GM23338 (cell line): ENCODE results near the gene GAP43. TPM values are rescaled to one million over a fixed set of nuclear protein-coding genes. Genes with fewer than 3 reads are reported as not detected.

ENCODE experiments used
- ATAC-seq: fragments of 200-7000 bp; cut with Tn5 transposase; 3 replicates; pipeline ENCODE4 v1.9.1; 2020
- DNase-seq: peaks from one replicate; pipeline ENCODE4 v3.0.0-alpha.2; 2015; ENCODE audit warnings: low spot score
- H2AFZ ChIP-seq: fragments of 200-600 bp; sonication (generic); 2 replicates; pipeline ENCODE4 v1.8.0; 2016; ENCODE audit warnings: antibody characterized with exemption, mild to moderate bottlenecking, moderate library complexity
- H3F3A ChIP-seq: fragments of 200-600 bp; sonication (generic); replicated peaks from 2 replicates; pipeline ENCODE4 v1.8.0; 2017; ENCODE audit warnings: antibody characterized with exemption, mixed run types, low read depth
- H3K27ac ChIP-seq: fragments of 200-600 bp; sonication (generic); 2 replicates; pipeline ENCODE4 v1.6.1; 2016; ENCODE audit warnings: low read depth
- H3K27me3 ChIP-seq: fragments of 200-600 bp; sonication (generic); 2 replicates; pipeline ENCODE4 v1.8.0; 2016; ENCODE audit warnings: mild to moderate bottlenecking, mixed run types, moderate library complexity; ENCODE audit not compliant: insufficient read depth
- H3K36me3 ChIP-seq: fragments of 200-600 bp; sonication (generic); 2 replicates; pipeline ENCODE4 v1.8.0; 2016; ENCODE audit warnings: mild to moderate bottlenecking; ENCODE audit not compliant: insufficient read depth
- H3K4me1 ChIP-seq: fragments of 200-600 bp; sonication (generic); 2 replicates; pipeline ENCODE4 v1.8.0; 2016; ENCODE audit warnings: mild to moderate bottlenecking, moderate library complexity; ENCODE audit not compliant: insufficient read depth
- H3K4me2 ChIP-seq: fragments of 200-600 bp; sonication (generic); 2 replicates; pipeline ENCODE4 v1.7.1; 2017; ENCODE audit warnings: mixed run types
- H3K4me3 ChIP-seq: fragments of 200-600 bp; sonication (generic); 2 replicates; pipeline ENCODE4 v1.6.1; 2016; ENCODE audit warnings: mixed run types
- H3K79me2 ChIP-seq: fragments of 200-600 bp; sonication (generic); replicated peaks from 2 replicates; pipeline ENCODE4 v1.8.0; 2017; ENCODE audit warnings: mild to moderate bottlenecking; ENCODE audit not compliant: insufficient read depth
- H3K9me2 ChIP-seq: fragments of 200-600 bp; sonication (generic); 2 replicates; pipeline ENCODE4 v1.8.0; 2017; ENCODE audit not compliant: insufficient read depth
- H4K20me1 ChIP-seq: fragments of 200-600 bp; sonication (generic); replicated peaks from 2 replicates; pipeline ENCODE4 v1.8.0; 2017; ENCODE audit warnings: mild to moderate bottlenecking; ENCODE audit not compliant: insufficient read depth
- H3K27ac Mint-ChIP-seq: 2 replicates; pipeline ENCODE4 v1.8.0; 2020; ENCODE audit warnings: inconsistent platforms, mild to moderate bottlenecking, moderate library complexity, mixed read lengths
- H3K27me3 Mint-ChIP-seq: 3 replicates; pipeline ENCODE4 v1.8.0; 2022; ENCODE audit warnings: low read depth, mild to moderate bottlenecking, moderate library complexity, mixed read lengths, inconsistent platforms; ENCODE audit not compliant: insufficient read depth, poor library complexity
- H3K36me3 Mint-ChIP-seq: 3 replicates; pipeline ENCODE4 v1.8.0; 2021; ENCODE audit warnings: low read depth, mild to moderate bottlenecking, inconsistent platforms, moderate library complexity, mixed read lengths
- H3K4me1 Mint-ChIP-seq: 3 replicates; pipeline ENCODE4 v1.8.0; 2020; ENCODE audit warnings: mild to moderate bottlenecking, inconsistent platforms, mixed read lengths
- H3K4me3 Mint-ChIP-seq: 3 replicates; pipeline ENCODE4 v1.8.0; 2021; ENCODE audit warnings: moderate library complexity, mild to moderate bottlenecking, inconsistent platforms, mixed read lengths
- H3K9me3 Mint-ChIP-seq: 3 replicates; pipeline ENCODE4 v1.8.0; 2020; ENCODE audit warnings: moderate library complexity, mild to moderate bottlenecking, inconsistent platforms, mixed read lengths
- CREB1 ChIP-seq: fragments of 250-450 bp; sonication (Bioruptor Pico); IDR thresholded peaks from 2 replicates; pipeline ENCODE4 v1.5.0; 2020; ENCODE audit warnings: low read depth, mild to moderate bottlenecking, moderate library complexity
- NANOG ChIP-seq: IDR thresholded peaks from 2 replicates; pipeline ENCODE4 v1.6.1; 2016; ENCODE audit warnings: antibody characterized with exemption, borderline replicate concordance
- STAT1 ChIP-seq: IDR thresholded peaks from one replicate; pipeline ENCODE4 v1.6.1; 2016; ENCODE audit warnings: antibody characterized with exemption; ENCODE audit not compliant: unreplicated experiment
- ZNF114 ChIP-seq: fragments of 250-450 bp; sonication (Bioruptor Pico); IDR thresholded peaks from 2 replicates; pipeline ENCODE4 v1.5.0; 2020; ENCODE audit warnings: mild to moderate bottlenecking, moderate library complexity
- ZNF331 ChIP-seq: fragments of 250-450 bp; sonication (Bioruptor Pico); IDR thresholded peaks from 2 replicates; pipeline ENCODE4 v1.5.0; 2020; ENCODE audit warnings: low read depth, mild to moderate bottlenecking, moderate library complexity
- polyA plus RNA-seq: library from polyadenylated mRNA; unstranded; fragments of >200 nt; fragmentation: Nextera tagmentation; extraction: Ambion mirVana; gene quantifications from 2 replicates; pipeline ENCODE4 v1.2.1, GENCODE V29; 2016
- total RNA-seq: library from RNA; depleted of rRNA; stranded (reverse); fragments of >200 nt; shearing (Covaris generic); gene quantifications from 2 replicates; pipeline ENCODE4 v1.2.3, GENCODE V29; 2014
- TF ChIP-seq, protein P1 (sequence below): IDR thresholded peaks from one replicate; pipeline ENCODE4 v1.6.1; 2018; ENCODE audit warnings: antibody characterized with exemption; ENCODE audit not compliant: unreplicated experiment
- TF ChIP-seq, protein P2 (sequence below): fragments of 250-450 bp; sonication (Bioruptor Pico); IDR thresholded peaks from 2 replicates; pipeline ENCODE4 v1.5.0; 2020; ENCODE audit warnings: mild to moderate bottlenecking, moderate library complexity
- TF ChIP-seq, protein P3 (sequence below): IDR thresholded peaks from 2 replicates; pipeline ENCODE4 v1.6.1; 2016; ENCODE audit warnings: antibody characterized with exemption

Gene GAP43
- total and polyA plus RNA-seq, 2 experiments from 2014 or later = 16.1 to 48.1 TPM

DNA sequence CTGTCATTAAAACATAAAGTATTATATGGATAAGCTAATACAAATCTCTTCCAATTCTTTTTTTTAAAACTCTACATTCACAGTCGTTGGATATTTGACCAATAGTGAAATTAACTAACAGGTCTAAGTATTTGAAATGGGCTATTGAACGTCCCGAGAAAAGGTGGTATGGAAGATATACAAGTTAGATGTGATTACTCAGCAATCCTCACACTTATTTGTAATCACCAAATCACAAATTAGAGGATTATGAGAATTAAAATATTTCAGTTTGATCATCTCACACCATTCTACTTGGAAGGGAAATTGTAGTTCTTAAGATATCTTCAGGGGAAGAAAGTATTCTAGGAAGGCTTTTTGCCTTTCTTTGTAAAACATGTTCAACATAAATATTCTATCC, 60.5 kb downstream of the GAP43 start (continued):
- TF ChIP-seq, protein P1, sequence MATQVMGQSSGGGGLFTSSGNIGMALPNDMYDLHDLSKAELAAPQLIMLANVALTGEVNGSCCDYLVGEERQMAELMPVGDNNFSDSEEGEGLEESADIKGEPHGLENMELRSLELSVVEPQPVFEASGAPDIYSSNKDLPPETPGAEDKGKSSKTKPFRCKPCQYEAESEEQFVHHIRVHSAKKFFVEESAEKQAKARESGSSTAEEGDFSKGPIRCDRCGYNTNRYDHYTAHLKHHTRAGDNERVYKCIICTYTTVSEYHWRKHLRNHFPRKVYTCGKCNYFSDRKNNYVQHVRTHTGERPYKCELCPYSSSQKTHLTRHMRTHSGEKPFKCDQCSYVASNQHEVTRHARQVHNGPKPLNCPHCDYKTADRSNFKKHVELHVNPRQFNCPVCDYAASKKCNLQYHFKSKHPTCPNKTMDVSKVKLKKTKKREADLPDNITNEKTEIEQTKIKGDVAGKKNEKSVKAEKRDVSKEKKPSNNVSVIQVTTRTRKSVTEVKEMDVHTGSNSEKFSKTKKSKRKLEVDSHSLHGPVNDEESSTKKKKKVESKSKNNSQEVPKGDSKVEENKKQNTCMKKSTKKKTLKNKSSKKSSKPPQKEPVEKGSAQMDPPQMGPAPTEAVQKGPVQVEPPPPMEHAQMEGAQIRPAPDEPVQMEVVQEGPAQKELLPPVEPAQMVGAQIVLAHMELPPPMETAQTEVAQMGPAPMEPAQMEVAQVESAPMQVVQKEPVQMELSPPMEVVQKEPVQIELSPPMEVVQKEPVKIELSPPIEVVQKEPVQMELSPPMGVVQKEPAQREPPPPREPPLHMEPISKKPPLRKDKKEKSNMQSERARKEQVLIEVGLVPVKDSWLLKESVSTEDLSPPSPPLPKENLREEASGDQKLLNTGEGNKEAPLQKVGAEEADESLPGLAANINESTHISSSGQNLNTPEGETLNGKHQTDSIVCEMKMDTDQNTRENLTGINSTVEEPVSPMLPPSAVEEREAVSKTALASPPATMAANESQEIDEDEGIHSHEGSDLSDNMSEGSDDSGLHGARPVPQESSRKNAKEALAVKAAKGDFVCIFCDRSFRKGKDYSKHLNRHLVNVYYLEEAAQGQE = no peak
- TF ChIP-seq ZNF331 = no peak
- TF ChIP-seq, protein P2, sequence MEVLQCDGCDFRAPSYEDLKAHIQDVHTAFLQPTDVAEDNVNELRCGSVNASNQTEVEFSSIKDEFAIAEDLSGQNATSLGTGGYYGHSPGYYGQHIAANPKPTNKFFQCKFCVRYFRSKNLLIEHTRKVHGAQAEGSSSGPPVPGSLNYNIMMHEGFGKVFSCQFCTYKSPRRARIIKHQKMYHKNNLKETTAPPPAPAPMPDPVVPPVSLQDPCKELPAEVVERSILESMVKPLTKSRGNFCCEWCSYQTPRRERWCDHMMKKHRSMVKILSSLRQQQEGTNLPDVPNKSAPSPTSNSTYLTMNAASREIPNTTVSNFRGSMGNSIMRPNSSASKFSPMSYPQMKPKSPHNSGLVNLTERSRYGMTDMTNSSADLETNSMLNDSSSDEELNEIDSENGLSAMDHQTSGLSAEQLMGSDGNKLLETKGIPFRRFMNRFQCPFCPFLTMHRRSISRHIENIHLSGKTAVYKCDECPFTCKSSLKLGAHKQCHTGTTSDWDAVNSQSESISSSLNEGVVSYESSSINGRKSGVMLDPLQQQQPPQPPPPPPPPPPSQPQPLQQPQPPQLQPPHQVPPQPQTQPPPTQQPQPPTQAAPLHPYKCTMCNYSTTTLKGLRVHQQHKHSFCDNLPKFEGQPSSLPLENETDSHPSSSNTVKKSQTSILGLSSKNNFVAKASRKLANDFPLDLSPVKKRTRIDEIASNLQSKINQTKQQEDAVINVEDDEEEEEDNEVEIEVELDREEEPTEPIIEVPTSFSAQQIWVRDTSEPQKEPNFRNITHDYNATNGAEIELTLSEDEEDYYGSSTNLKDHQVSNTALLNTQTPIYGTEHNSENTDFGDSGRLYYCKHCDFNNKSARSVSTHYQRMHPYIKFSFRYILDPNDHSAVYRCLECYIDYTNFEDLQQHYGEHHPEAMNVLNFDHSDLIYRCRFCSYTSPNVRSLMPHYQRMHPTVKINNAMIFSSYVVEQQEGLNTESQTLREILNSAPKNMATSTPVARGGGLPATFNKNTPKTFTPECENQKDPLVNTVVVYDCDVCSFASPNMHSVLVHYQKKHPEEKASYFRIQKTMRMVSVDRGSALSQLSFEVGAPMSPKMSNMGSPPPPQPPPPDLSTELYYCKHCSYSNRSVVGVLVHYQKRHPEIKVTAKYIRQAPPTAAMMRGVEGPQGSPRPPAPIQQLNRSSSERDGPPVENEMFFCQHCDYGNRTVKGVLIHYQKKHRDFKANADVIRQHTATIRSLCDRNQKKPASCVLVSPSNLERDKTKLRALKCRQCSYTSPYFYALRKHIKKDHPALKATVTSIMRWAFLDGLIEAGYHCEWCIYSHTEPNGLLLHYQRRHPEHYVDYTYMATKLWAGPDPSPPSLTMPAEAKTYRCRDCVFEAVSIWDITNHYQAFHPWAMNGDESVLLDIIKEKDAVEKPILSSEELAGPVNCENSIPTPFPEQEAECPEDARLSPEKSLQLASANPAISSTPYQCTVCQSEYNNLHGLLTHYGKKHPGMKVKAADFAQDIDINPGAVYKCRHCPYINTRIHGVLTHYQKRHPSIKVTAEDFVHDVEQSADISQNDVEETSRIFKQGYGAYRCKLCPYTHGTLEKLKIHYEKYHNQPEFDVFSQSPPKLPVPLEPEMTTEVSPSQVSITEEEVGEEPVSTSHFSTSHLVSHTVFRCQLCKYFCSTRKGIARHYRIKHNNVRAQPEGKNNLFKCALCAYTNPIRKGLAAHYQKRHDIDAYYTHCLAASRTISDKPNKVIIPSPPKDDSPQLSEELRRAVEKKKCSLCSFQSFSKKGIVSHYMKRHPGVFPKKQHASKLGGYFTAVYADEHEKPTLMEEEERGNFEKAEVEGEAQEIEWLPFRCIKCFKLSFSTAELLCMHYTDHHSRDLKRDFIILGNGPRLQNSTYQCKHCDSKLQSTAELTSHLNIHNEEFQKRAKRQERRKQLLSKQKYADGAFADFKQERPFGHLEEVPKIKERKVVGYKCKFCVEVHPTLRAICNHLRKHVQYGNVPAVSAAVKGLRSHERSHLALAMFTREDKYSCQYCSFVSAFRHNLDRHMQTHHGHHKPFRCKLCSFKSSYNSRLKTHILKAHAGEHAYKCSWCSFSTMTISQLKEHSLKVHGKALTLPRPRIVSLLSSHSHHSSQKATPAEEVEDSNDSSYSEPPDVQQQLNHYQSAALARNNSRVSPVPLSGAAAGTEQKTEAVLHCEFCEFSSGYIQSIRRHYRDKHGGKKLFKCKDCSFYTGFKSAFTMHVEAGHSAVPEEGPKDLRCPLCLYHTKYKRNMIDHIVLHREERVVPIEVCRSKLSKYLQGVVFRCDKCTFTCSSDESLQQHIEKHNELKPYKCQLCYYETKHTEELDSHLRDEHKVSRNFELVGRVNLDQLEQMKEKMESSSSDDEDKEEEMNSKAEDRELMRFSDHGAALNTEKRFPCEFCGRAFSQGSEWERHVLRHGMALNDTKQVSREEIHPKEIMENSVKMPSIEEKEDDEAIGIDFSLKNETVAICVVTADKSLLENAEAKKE (CRISPR knock-in tag) = no peak
- TF ChIP-seq NANOG = no peak
- no peak for TF ChIP-seq STAT1

DNA sequence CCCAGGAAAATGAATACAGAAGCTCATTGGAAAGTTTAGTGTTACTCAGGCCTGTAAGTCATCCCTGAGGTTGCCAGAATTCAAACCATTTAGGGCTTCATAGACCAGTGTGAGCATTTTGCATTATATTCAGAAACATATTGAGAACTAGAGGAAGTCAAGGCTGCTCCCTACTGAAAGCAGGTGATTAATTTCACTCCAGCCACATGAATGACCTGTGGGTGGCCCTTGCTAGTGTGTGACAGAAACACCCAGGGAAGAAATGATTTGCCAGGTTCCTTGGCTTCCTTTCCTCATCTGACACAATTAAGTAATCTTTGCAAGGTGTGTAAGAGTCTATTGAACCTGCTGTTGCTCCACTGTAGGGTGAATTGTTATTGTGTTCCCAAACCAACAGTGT, 61.8 kb downstream of the GAP43 start:
- Mint-ChIP-seq H3K27ac (no peak overlapping the region), H3K4me1 (peaks cover 12% of the 10 kb centered on the region), H3K4me3 (no peak overlapping the region), H3K27me3 (peaks cover 2% of the 10 kb centered on the region), H3K9me3 (no peaks in the 10 kb centered on the region), H3K36me3 (no peaks in the 10 kb centered on the region)
- Histone ChIP-seq H3K79me2 (no peaks in the 10 kb centered on the region), H3K9me2 (no peaks in the 10 kb centered on the region), H3K36me3 (no peaks in the 10 kb centered on the region), H3K27ac (no peak overlapping the region), H4K20me1 (no peaks in the 10 kb centered on the region), H3K4me3 (no peak overlapping the region), H3K4me2 (no peak overlapping the region), H2AFZ (no peak overlapping the region), H3K4me1 (no peaks in the 10 kb centered on the region), H3K27me3 (no peaks in the 10 kb centered on the region), H3F3A (no peaks in the 10 kb centered on the region)
- DNase-seq (no peak), ATAC-seq (no peak)
- TF ChIP-seq NANOG = no peak
- TF ChIP-seq STAT1 = no peak
- TF ChIP-seq ZNF331 = no peak
- no peak for TF ChIP-seq CREB1 (CRISPR knock-in tag)
- TF ChIP-seq, protein P1 = no peak
- TF ChIP-seq, protein P3, sequence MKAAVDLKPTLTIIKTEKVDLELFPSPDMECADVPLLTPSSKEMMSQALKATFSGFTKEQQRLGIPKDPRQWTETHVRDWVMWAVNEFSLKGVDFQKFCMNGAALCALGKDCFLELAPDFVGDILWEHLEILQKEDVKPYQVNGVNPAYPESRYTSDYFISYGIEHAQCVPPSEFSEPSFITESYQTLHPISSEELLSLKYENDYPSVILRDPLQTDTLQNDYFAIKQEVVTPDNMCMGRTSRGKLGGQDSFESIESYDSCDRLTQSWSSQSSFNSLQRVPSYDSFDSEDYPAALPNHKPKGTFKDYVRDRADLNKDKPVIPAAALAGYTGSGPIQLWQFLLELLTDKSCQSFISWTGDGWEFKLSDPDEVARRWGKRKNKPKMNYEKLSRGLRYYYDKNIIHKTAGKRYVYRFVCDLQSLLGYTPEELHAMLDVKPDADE = no peak
- no peak for TF ChIP-seq ZNF114 (CRISPR knock-in tag)
